Measurements from ENCODE around the gene NAV3. TPM values are rescaled to one million over a fixed set of nuclear protein-coding genes. Genes with fewer than 3 reads are reported as not detected.

The NAV3 gene
- polyA plus RNA-seq, 3 donors = 0.11 TPM; not detected in 2

- Histone ChIP-seq H4K20me1 (ENCODE audit: insufficient read depth, low read length) (no peaks in the 10 kb centered on the region), H3K27ac (ENCODE audit: low read depth in 1 of 2, low read length in 2 of 2) (no peak overlapping the region), H3K9ac (ENCODE audit: insufficient read depth, low read length, poor library complexity, severe bottlenecking) (no peak overlapping the region), H3K36me3 (replicated peaks in 1 of 2; ENCODE audit: control insufficient read depth in 1 of 2, insufficient read depth in 2 of 2, low read length in 2 of 2) (no peaks in the 10 kb centered on the region), H3K4me2 (replicated peaks; ENCODE audit: extremely low read depth, low read length, poor library complexity, severe bottlenecking) (no peak overlapping the region), H2AFZ (ENCODE audit: insufficient read depth, low read depth, low read length, poor library complexity, severe bottlenecking) (no peak overlapping the region), H3K27me3 (ENCODE audit: control insufficient read depth in 2 of 2, insufficient read depth in 2 of 2, low read length in 2 of 2) (no peaks in the 10 kb centered on the region), H3K4me3 (replicated peaks in 1 of 3; ENCODE audit: low read depth in 2 of 3, low read length in 3 of 3) (no peak overlapping the region), H3K4me1 (ENCODE audit: control insufficient read depth in 1 of 2, insufficient read depth in 2 of 2, low read length in 2 of 2) (no peaks in the 10 kb centered on the region), H3K79me2 (ENCODE audit: insufficient read depth, low read length) (no peaks in the 10 kb centered on the region), H3K9me3 (replicated peaks in 1 of 2; ENCODE audit: control insufficient read depth in 1 of 2, insufficient read depth in 1 of 2, low read length in 2 of 2) (peaks cover 3 to 6% of the 10 kb centered on the region in 2 donors)
- Mint-ChIP-seq H3K36me3 (no peaks in the 10 kb centered on the region), H3K4me1 (peaks cover 10% of the 10 kb centered on the region), H3K9me3 (peaks cover 4 to 19% (median 11%) of the 10 kb centered on the region in 7 donors), H3K4me3 (no peak overlapping the region), H3K27me3 (ENCODE audit: low read depth in 3 of 3) (no peaks in the 10 kb centered on the region), H3K27ac (no peak overlapping the region)
- DNase-seq = no peak
- intact Hi-C loops (cut with micrococcal nuclease) = no loop called here
- whole genome bisulfite sequencing (ENCODE audit: insufficient coverage) = 0% methylated on average over 2 of the region's 5 CpGs
- no peak for TF ChIP-seq CTCF (IDR thresholded peaks at IDR 0.05)
Measured at GRCh38 chr12:77979597-77980250, 149.0 kb downstream of the NAV3 start.

- Histone ChIP-seq H3K27ac (ENCODE audit: low read depth in 1 of 2, low read length in 2 of 2) (no peak overlapping the region), H3K4me2 (replicated peaks; ENCODE audit: extremely low read depth, low read length, poor library complexity, severe bottlenecking) (no peak overlapping the region), H4K20me1 (ENCODE audit: insufficient read depth, low read length) (no peaks in the 10 kb centered on the region), H3K9me3 (replicated peaks in 1 of 2; ENCODE audit: control insufficient read depth in 1 of 2, insufficient read depth in 1 of 2, low read length in 2 of 2) (peaks cover 3 to 6% of the 10 kb centered on the region in 2 donors), H3K36me3 (replicated peaks in 1 of 2; ENCODE audit: control insufficient read depth in 1 of 2, insufficient read depth in 2 of 2, low read length in 2 of 2) (no peaks in the 10 kb centered on the region), H3K27me3 (ENCODE audit: control insufficient read depth in 2 of 2, insufficient read depth in 2 of 2, low read length in 2 of 2) (no peaks in the 10 kb centered on the region), H3K79me2 (ENCODE audit: insufficient read depth, low read length) (no peaks in the 10 kb centered on the region), H3K4me1 (ENCODE audit: control insufficient read depth in 1 of 2, insufficient read depth in 2 of 2, low read length in 2 of 2) (no peaks in the 10 kb centered on the region), H3K4me3 (replicated peaks in 1 of 3; ENCODE audit: low read depth in 2 of 3, low read length in 3 of 3) (no peak overlapping the region), H3K9ac (ENCODE audit: insufficient read depth, low read length, poor library complexity, severe bottlenecking) (no peak overlapping the region), H2AFZ (ENCODE audit: insufficient read depth, low read depth, low read length, poor library complexity, severe bottlenecking) (no peak overlapping the region)
- intact Hi-C loops (cut with micrococcal nuclease) = no loop called here
- Mint-ChIP-seq H3K4me1 (peaks cover 10% of the 10 kb centered on the region), H3K36me3 (no peaks in the 10 kb centered on the region), H3K27ac (no peak overlapping the region), H3K9me3 (peaks cover 4 to 19% (median 11%) of the 10 kb centered on the region in 7 donors), H3K27me3 (ENCODE audit: low read depth in 3 of 3) (no peaks in the 10 kb centered on the region), H3K4me3 (no peak overlapping the region)
- no CpG with 5 or more reads among the region's 2 CpGs for WGBS (ENCODE audit: insufficient coverage)
- no peak for DNase-seq
- no peak for TF ChIP-seq CTCF (IDR thresholded peaks at IDR 0.05)
Measured at GRCh38 chr12:77980782-77981181, 150.1 kb downstream of the NAV3 start.

Data from CD14-positive monocyte (primary cell).